ENCODE results near the gene PRR35. TPM values are rescaled to one million over a fixed set of nuclear protein-coding genes. Genes with fewer than 3 reads are reported as not detected.

Gene PRR35
- total RNA-seq, 1 donor from 2014 or later = not detected

GRCh38 chr16:591231-591630, 31.0 kb downstream of the PRR35 start:
- Histone ChIP-seq H3K27me3 (no peaks in the 10 kb centered on the region), H3K4me3 (peak overlapping the region; percentile 83 to 96), H3K4me1 (peaks cover 73% of the 10 kb centered on the region), H3K36me3 (peaks cover 0 to under 1% of the 10 kb centered on the region in 2 donors), H3K27ac (no peak overlapping the region), H3K9me3 (no peaks in the 10 kb centered on the region)
- intact Hi-C loops (cut with DNase I) = no loop called here
- no peak for DNase-seq (ENCODE audit: extremely low spot score in 2 of 2)
- TF ChIP-seq POLR2A (IDR thresholded peaks at IDR 0.05) = no peak
- no peak for TF ChIP-seq CTCF (IDR thresholded peaks at IDR 0.05)
- no peak for TF ChIP-seq POLR2AphosphoS5 (IDR thresholded peaks at IDR 0.05; ENCODE audit: insufficient read depth in 1 of 2, low read depth in 1 of 2)

DNA sequence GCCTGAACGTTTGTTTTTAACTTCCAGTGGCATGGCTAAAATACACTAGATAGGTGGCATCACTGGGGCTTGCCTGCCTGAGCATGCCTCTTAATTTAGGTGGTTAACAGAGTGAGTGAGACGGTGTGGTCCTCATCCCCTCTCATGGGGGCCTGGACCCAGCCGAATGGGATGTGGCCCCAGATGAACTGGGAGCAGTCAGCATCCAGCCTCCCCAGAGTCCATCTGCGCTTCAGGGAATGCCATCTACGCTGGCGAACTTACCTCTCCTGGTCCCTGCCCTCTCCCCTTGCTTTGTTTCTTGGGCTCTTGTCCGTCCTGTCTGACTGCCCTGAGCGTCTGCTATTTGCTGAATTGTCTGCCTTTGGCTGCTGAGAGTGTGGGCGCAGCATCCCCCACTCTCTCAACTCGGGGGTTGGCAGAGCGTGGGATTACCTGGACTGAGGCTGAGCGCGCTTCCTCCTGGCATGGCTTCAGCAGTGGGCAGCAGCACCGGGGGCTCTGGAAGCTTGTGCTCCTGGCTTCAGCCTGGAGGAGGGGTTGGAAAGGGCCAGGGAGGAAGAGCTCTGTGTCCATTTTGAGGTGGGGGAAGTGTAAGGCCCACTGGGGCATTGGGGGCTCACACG, 31.8 kb downstream of the PRR35 start:
- H3K27me3 ChIP-seq = no peaks in the 10 kb centered on the region
- H3K27ac ChIP-seq = peak overlapping the region; percentile 22
- H3K9me3 ChIP-seq = no peaks in the 10 kb centered on the region
- H3K4me1 ChIP-seq = peaks cover 76% of the 10 kb centered on the region
- peaks cover 0 to 8% of the 10 kb centered on the region in 2 donors for H3K36me3 ChIP-seq
- intact Hi-C loops (cut with DNase I) = no loop called here
- no peak for DNase-seq (ENCODE audit: extremely low spot score in 2 of 2)
- no peak for TF ChIP-seq POLR2AphosphoS5 (IDR thresholded peaks at IDR 0.05; ENCODE audit: insufficient read depth in 1 of 2, low read depth in 1 of 2)
- TF ChIP-seq CTCF (IDR thresholded peaks at IDR 0.05) = no peak
- no peak for TF ChIP-seq POLR2A (IDR thresholded peaks at IDR 0.05)
- peak overlapping the region; percentile 1 to 83 for H3K4me3 ChIP-seq

DNA sequence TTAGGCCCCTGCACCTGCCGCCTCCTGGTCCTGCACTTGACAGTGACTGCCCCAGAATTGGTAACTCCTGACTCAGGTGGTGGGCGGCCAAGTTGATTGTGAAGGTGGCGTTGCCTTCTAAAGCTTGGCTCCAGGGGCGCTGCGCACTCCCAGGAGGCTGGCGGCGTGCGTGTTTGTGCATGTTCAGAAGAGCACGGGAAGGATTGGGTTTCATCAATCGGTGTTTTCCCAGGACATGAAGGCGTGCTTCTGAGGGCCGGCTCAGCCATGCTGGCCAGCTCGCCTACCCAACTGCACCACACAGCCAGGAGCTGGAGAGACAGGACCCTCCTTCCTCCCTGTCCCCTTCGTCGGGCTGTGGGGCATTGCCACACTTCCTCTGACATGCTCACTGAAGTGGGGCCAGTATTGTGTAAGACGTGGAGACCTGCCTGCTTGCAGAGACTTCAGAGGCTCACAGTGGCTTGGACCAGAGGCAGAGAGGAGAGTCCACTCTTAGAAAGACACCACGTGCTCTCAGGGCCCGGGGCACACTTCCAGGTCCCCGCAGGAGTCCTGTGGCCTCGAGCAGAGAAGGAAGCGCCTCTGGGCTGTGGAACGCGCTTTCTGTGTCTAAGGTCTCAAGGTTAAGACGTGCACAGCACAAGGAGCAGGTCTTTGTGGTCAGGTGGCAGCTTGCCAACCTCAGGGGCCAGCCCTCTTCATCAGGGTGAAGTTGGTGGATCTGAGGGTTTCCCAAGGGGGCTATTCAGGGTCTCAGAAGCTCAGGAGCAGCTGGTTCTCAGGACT, 32.5 kb downstream of the PRR35 start:
- H3K4me1 ChIP-seq = peaks cover 69% of the 10 kb centered on the region
- H3K4me3 ChIP-seq = peak overlapping the region in 1 of 2 donors; percentile 4
- H3K27me3 ChIP-seq = no peaks in the 10 kb centered on the region
- no peak for DNase-seq (ENCODE audit: extremely low spot score in 2 of 2)
- peak overlapping the region; percentile 22 for H3K27ac ChIP-seq
- TF ChIP-seq POLR2AphosphoS5 (IDR thresholded peaks at IDR 0.05; ENCODE audit: insufficient read depth in 1 of 2, low read depth in 1 of 2) (peak in 1 of 2 donors; percentile 50), POLR2A (IDR thresholded peaks at IDR 0.05) (no peak)
- H3K9me3 ChIP-seq = no peaks in the 10 kb centered on the region
- intact Hi-C loops (cut with DNase I) = no loop called here
- H3K36me3 ChIP-seq = peaks cover 0 to 10% of the 10 kb centered on the region in 2 donors

GRCh38 chr16:593406-593805, 33.2 kb downstream of the PRR35 start:
- Histone ChIP-seq H3K9me3 (no peaks in the 10 kb centered on the region), H3K4me3 (peak overlapping the region in 1 of 2 donors; percentile 4), H3K27me3 (no peaks in the 10 kb centered on the region), H3K36me3 (peaks cover 0 to 10% of the 10 kb centered on the region in 2 donors), H3K27ac (peak overlapping the region; percentile 22), H3K4me1 (peaks cover 62% of the 10 kb centered on the region)
- intact Hi-C loops (cut with DNase I) = no loop called here
- no peak for DNase-seq (ENCODE audit: extremely low spot score in 2 of 2)
- TF ChIP-seq POLR2A (IDR thresholded peaks at IDR 0.05) = no peak
- TF ChIP-seq POLR2AphosphoS5 (IDR thresholded peaks at IDR 0.05; ENCODE audit: insufficient read depth in 1 of 2, low read depth in 1 of 2) = peak in 1 of 2 donors; percentile 45

- H3K9me3 ChIP-seq = no peaks in the 10 kb centered on the region
- H3K4me1 ChIP-seq = peaks cover 59% of the 10 kb centered on the region
- no peaks in the 10 kb centered on the region for H3K27me3 ChIP-seq
- H3K4me3 ChIP-seq = no peak overlapping the region
- no peak overlapping the region for H3K27ac ChIP-seq
- TF ChIP-seq POLR2AphosphoS5 (IDR thresholded peaks at IDR 0.05; ENCODE audit: insufficient read depth in 1 of 2, low read depth in 1 of 2) (no peak), CTCF (IDR thresholded peaks at IDR 0.05) (no peak), POLR2A (IDR thresholded peaks at IDR 0.05) (no peak)
- DNase-seq (ENCODE audit: extremely low spot score in 2 of 2) = no peak
- intact Hi-C loops (cut with DNase I) = no loop called here
- H3K36me3 ChIP-seq = peaks cover 0 to 10% of the 10 kb centered on the region in 2 donors
Measured at GRCh38 chr16:593807-594206, 33.6 kb downstream of the PRR35 start.
